Endometrium (tissue), 2 donors: ENCODE measurements around the gene ZNF516.

Experiments used
- FAIRE-seq: peaks from 2 replicates; lab custom pipeline; 2012; peaks lifted over from hg19 to GRCh38; lab: Jason Lieb, UNC
- donor health status: control.
- donor health status: control.

The ZNF516 gene

GRCh38 chr18:76379226-76380126 is 115.6 kb downstream of the ZNF516 start:
- no peak for FAIRE-seq

GRCh38 chr18:76378526-76379215 is 116.4 kb downstream of the ZNF516 start:
- no peak for FAIRE-seq

GRCh38 chr18:76377359-76377756 is 117.7 kb downstream of the ZNF516 start:
- FAIRE-seq = no peak

- FAIRE-seq = no peak
Observed at GRCh38 chr18:76376668-76377358, 118.2 kb downstream of the ZNF516 start.

- peak; percentile 35 for FAIRE-seq
Observed at GRCh38 chr18:76376225-76376624, 118.8 kb downstream of the ZNF516 start.

GRCh38 chr18:76374330-76375281 is 120.4 kb downstream of the ZNF516 start:
- FAIRE-seq = no peak

GRCh38 chr18:76373297-76373696 is 121.7 kb downstream of the ZNF516 start:
- FAIRE-seq = no peak

- no peak for FAIRE-seq
Observed at GRCh38 chr18:76371301-76372203, 123.5 kb downstream of the ZNF516 start.

GRCh38 chr18:76370686-76371085 is 124.4 kb downstream of the ZNF516 start:
- FAIRE-seq = no peak

- FAIRE-seq = no peak
Observed at GRCh38 chr18:76370201-76370600, 124.8 kb downstream of the ZNF516 start.

- FAIRE-seq = no peak
Observed at GRCh38 chr18:76369791-76370190, 125.3 kb downstream of the ZNF516 start.

- no peak for FAIRE-seq
Observed at GRCh38 chr18:76368976-76369375, 126.1 kb downstream of the ZNF516 start.

- FAIRE-seq = no peak
Observed at GRCh38 chr18:76368271-76368670, 126.8 kb downstream of the ZNF516 start.

GRCh38 chr18:76367168-76368125 is 127.6 kb downstream of the ZNF516 start:
- no peak for FAIRE-seq

GRCh38 chr18:76365561-76365960 is 129.5 kb downstream of the ZNF516 start:
- no peak for FAIRE-seq

GRCh38 chr18:76364282-76365259 is 130.5 kb downstream of the ZNF516 start:
- FAIRE-seq = no peak

GRCh38 chr18:76363436-76364120 is 131.5 kb downstream of the ZNF516 start:
- no peak for FAIRE-seq
